Glutamatergic neuron (in vitro differentiated cells): ENCODE data around the gene MAP3K13. TPM values are rescaled to one million over a fixed set of nuclear protein-coding genes. Genes with fewer than 3 reads are reported as not detected.

Experiments used
- DNase-seq: peaks from one replicate; pipeline ENCODE4 v3.0.0; 2022
- H3K27ac Mint-ChIP-seq: one replicate; pipeline ENCODE4 v1.8.0; 2020; ENCODE audit warnings: mild to moderate bottlenecking, mixed read lengths, inconsistent platforms; ENCODE audit not compliant: unreplicated experiment
- H3K27me3 Mint-ChIP-seq: one replicate; pipeline ENCODE4 v1.8.0; 2020; ENCODE audit warnings: mild to moderate bottlenecking, moderate library complexity, mixed read lengths, inconsistent platforms; ENCODE audit not compliant: unreplicated experiment
- H3K36me3 Mint-ChIP-seq: one replicate; pipeline ENCODE4 v1.8.0; 2020; ENCODE audit warnings: mild to moderate bottlenecking, mixed read lengths, inconsistent platforms; ENCODE audit not compliant: unreplicated experiment
- H3K4me1 Mint-ChIP-seq: one replicate; pipeline ENCODE4 v1.8.0; 2020; ENCODE audit warnings: mild to moderate bottlenecking, low read depth, mixed read lengths, inconsistent platforms; ENCODE audit not compliant: unreplicated experiment
- H3K4me3 Mint-ChIP-seq: one replicate; pipeline ENCODE4 v1.8.0; 2020; ENCODE audit warnings: mild to moderate bottlenecking, mixed read lengths, inconsistent platforms; ENCODE audit not compliant: unreplicated experiment
- H3K9me3 Mint-ChIP-seq: one replicate; pipeline ENCODE4 v1.8.0; 2020; ENCODE audit warnings: mild to moderate bottlenecking, moderate library complexity, mixed read lengths, inconsistent platforms; ENCODE audit not compliant: unreplicated experiment
- total RNA-seq: library from RNA; stranded (reverse); fragmentation: NEBNext Ultra II Directional; extraction: Animal tissue kit (Norgen Biotek cat#: 25700); gene quantifications from one replicate; pipeline ENCODE4 v1.2.1, GENCODE V29; 2021; ENCODE audit not compliant: unreplicated experiment
- TF ChIP-seq, protein P1 (sequence below): fragments of 200-600 bp; sonication (generic); IDR thresholded peaks from one replicate; pipeline ENCODE4 v1.5.0; 2021; ENCODE audit not compliant: partially characterized antibody, unreplicated experiment

The MAP3K13 gene
- total RNA-seq, 1 donor from 2014 or later, result 110 TPM

- H3K9me3 Mint-ChIP-seq, result peaks cover 10% of the 10 kb centered on the region
- H3K27me3 Mint-ChIP-seq, result peaks cover 2% of the 10 kb centered on the region
- TF ChIP-seq, protein P1, sequence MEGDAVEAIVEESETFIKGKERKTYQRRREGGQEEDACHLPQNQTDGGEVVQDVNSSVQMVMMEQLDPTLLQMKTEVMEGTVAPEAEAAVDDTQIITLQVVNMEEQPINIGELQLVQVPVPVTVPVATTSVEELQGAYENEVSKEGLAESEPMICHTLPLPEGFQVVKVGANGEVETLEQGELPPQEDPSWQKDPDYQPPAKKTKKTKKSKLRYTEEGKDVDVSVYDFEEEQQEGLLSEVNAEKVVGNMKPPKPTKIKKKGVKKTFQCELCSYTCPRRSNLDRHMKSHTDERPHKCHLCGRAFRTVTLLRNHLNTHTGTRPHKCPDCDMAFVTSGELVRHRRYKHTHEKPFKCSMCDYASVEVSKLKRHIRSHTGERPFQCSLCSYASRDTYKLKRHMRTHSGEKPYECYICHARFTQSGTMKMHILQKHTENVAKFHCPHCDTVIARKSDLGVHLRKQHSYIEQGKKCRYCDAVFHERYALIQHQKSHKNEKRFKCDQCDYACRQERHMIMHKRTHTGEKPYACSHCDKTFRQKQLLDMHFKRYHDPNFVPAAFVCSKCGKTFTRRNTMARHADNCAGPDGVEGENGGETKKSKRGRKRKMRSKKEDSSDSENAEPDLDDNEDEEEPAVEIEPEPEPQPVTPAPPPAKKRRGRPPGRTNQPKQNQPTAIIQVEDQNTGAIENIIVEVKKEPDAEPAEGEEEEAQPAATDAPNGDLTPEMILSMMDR, result no peak
- H3K36me3 Mint-ChIP-seq, result peaks cover 4% of the 10 kb centered on the region
- H3K27ac Mint-ChIP-seq, result no peak overlapping the region
- H3K4me1 Mint-ChIP-seq, result peaks cover 23% of the 10 kb centered on the region
- H3K4me3 Mint-ChIP-seq, result no peak overlapping the region
- no peak for DNase-seq
These were observed 59.7 kb downstream of the MAP3K13 start for GRCh38 chr3:185422677-185423076.

GRCh38 chr3:185423178-185423577, 60.2 kb downstream of the MAP3K13 start:
- Mint-ChIP-seq H3K4me3 (peak overlapping the region; percentile 6), H3K9me3 (peaks cover 10% of the 10 kb centered on the region), H3K36me3 (peaks cover 4% of the 10 kb centered on the region), H3K27ac (peak overlapping the region; percentile 53), H3K27me3 (peaks cover 2% of the 10 kb centered on the region), H3K4me1 (peaks cover 24% of the 10 kb centered on the region)
- DNase-seq, result no peak
- TF ChIP-seq, protein P1, result no peak

DNA sequence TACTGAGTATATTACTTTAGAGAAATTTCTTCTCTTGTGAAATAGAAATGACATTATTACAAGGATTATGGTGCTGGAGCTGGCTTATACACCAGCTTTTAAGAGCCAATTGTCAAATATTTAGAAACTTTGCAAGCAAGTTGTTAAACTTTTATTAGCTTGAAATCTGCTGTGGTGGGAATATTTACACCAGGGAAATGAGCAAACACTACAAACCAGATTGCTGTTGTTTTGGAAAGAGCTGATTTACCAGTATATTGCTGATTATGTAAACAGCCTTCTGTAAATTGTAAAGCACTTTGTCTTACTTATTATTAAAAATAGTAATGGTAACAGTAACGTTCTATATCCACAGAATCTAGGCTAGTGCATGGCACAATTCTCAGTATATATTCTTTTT, 61.5 kb downstream of the MAP3K13 start:
- TF ChIP-seq, protein P1, result no peak
- Mint-ChIP-seq H3K4me3 (no peak overlapping the region), H3K27me3 (peaks cover 2% of the 10 kb centered on the region), H3K9me3 (peaks cover 10% of the 10 kb centered on the region), H3K4me1 (peaks cover 29% of the 10 kb centered on the region), H3K27ac (no peak overlapping the region), H3K36me3 (peaks cover 4% of the 10 kb centered on the region)
- no peak for DNase-seq

DNA sequence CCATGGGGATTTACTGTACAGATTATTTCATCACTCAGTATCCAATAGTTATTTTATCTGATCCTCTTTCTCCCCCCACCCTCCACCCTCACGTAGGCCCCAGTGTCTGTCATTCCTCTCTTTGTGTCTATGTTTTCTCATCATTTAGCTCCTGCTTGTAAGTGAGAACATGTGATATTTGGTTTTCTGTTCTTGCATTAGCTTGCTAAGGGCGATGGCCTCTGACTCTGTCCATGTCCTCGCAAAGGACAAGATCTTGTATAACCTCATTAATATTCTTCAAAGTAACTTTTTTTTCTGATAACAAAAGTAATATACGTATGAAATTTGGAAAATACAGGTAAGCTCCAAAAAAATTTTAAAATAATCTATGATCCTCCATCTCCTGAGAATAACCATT, 67.4 kb downstream of the MAP3K13 start:
- H3K4me3 Mint-ChIP-seq, result no peak overlapping the region
- peaks cover 4% of the 10 kb centered on the region for H3K9me3 Mint-ChIP-seq
- H3K36me3 Mint-ChIP-seq, result peaks cover 7% of the 10 kb centered on the region
- H3K27ac Mint-ChIP-seq, result no peak overlapping the region
- TF ChIP-seq, protein P1, result no peak
- DNase-seq, result no peak
- peaks cover 6% of the 10 kb centered on the region for H3K4me1 Mint-ChIP-seq
- H3K27me3 Mint-ChIP-seq, result peaks cover 3% of the 10 kb centered on the region

- TF ChIP-seq, protein P1, result no peak
- no peak for DNase-seq
- H3K27me3 Mint-ChIP-seq, result no peaks in the 10 kb centered on the region
- peaks cover 2% of the 10 kb centered on the region for H3K9me3 Mint-ChIP-seq
- H3K4me1 Mint-ChIP-seq, result no peaks in the 10 kb centered on the region
- H3K36me3 Mint-ChIP-seq, result no peaks in the 10 kb centered on the region
- H3K4me3 Mint-ChIP-seq, result no peak overlapping the region
- no peak overlapping the region for H3K27ac Mint-ChIP-seq
These were observed 77.0 kb downstream of the MAP3K13 start for GRCh38 chr3:185439745-185440466.
